DOHH2 (cell line): Measurements from ENCODE around the gene FAM53B.

Experiments
- CTCF ChIP-seq: fragments of 200-600 bp; sonication (generic); IDR thresholded peaks from one replicate; pipeline ENCODE4 v1.5.1; 2014; ENCODE audit warnings: antibody characterized with exemption, mild to moderate bottlenecking, low read depth, low read length; ENCODE audit not compliant: poor library complexity, severe bottlenecking
- EZH2phosphoT487 ChIP-seq: fragments of 200-600 bp; sonication (generic); IDR thresholded peaks from 2 replicates; pipeline ENCODE4 v1.6.1; 2017; ENCODE audit warnings: borderline replicate concordance, mild to moderate bottlenecking, antibody characterized with exemption, low read length, moderate library complexity, mixed read lengths

- TF ChIP-seq CTCF (no peak), EZH2phosphoT487 (no peak)
Measured at GRCh38 chr10:124694481-124695220, 49.5 kb downstream of the FAM53B start.
